OCI-LY7 (cell line): ENCODE measurements around the gene ZXDA.

Experiments
- EZH2phosphoT487 ChIP-seq: fragments of 200-600 bp; sonication (generic); IDR thresholded peaks from 2 replicates; pipeline ENCODE4 v1.6.1; 2018; ENCODE audit warnings: low read depth, borderline replicate concordance, mild to moderate bottlenecking, mixed run types, antibody characterized with exemption, low read length, moderate library complexity, mixed read lengths
- TF ChIP-seq, protein P1 (sequence below): fragments of 200-600 bp; sonication (generic); conservative IDR thresholded peaks from 2 replicates; pipeline ENCODE4 v1.5.1; 2014; ENCODE audit warnings: mild to moderate bottlenecking, antibody characterized with exemption, low read length, moderate library complexity, mixed read lengths

DNA sequence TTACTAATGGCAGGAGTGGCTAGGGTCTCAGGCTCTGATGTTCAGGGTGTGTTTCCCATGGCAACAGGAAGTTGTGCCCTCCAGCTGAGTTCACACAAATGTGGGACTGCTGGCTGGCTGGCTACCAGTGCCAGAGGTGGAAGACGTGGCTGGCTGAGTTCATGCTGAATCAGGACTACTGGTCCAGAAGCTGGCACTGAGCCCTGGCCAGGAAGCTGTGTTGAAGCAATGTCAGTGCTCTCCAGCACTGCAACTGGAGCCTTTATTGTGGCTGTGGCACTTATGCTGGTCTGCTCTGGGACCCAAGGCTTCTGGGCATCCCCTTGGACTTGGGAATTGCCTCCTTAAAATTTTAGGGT lies 42.0 kb upstream of the ZXDA start:
- TF ChIP-seq, protein P1, sequence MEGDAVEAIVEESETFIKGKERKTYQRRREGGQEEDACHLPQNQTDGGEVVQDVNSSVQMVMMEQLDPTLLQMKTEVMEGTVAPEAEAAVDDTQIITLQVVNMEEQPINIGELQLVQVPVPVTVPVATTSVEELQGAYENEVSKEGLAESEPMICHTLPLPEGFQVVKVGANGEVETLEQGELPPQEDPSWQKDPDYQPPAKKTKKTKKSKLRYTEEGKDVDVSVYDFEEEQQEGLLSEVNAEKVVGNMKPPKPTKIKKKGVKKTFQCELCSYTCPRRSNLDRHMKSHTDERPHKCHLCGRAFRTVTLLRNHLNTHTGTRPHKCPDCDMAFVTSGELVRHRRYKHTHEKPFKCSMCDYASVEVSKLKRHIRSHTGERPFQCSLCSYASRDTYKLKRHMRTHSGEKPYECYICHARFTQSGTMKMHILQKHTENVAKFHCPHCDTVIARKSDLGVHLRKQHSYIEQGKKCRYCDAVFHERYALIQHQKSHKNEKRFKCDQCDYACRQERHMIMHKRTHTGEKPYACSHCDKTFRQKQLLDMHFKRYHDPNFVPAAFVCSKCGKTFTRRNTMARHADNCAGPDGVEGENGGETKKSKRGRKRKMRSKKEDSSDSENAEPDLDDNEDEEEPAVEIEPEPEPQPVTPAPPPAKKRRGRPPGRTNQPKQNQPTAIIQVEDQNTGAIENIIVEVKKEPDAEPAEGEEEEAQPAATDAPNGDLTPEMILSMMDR, result no peak
- TF ChIP-seq EZH2phosphoT487, result no peak
